CD14-positive monocyte (primary cell): ENCODE data around the gene MPRIP. TPM values are rescaled to one million over a fixed set of nuclear protein-coding genes. Genes with fewer than 3 reads are reported as not detected.

Source experiments
- DNase-seq, 3 donors: peaks; one replicate each; pipeline ENCODE4 v3.0.0-alpha.2; 2011 to 2022
- H2AFZ ChIP-seq: 2 replicates; pipeline ENCODE4 v1.6.0; 2012; ENCODE audit warnings: mild to moderate bottlenecking, low read depth, low read length, inconsistent platforms; ENCODE audit not compliant: insufficient read depth, poor library complexity, severe bottlenecking
- H3K27ac ChIP-seq, 2 donors: 1 replicate in 1 of 2; 2 replicates in 1 of 2; pipeline ENCODE4 v1.5.1; 2012 to 2013; ENCODE audit warnings: low read length in 2 of 2, control low read depth in 1 of 2, inconsistent platforms in 1 of 2, low read depth in 1 of 2, mild to moderate bottlenecking in 1 of 2
- H3K27me3 ChIP-seq, 2 donors: one replicate each; pipeline versions ENCODE4 v1.6.0 to v1.6.1; 2011 to 2013; ENCODE audit warnings: low read length in 2 of 2; ENCODE audit not compliant: control insufficient read depth in 2 of 2, insufficient read depth in 2 of 2
- H3K36me3 ChIP-seq, 2 donors: replicated peaks in 1 of 2; 1 replicate in 1 of 2; 2 replicates in 1 of 2; pipeline versions ENCODE4 v1.5.1 to v1.6.1; 2012 to 2013; ENCODE audit warnings: low read length in 2 of 2, control low read depth in 1 of 2, inconsistent platforms in 1 of 2, mild to moderate bottlenecking in 1 of 2; ENCODE audit not compliant: insufficient read depth in 2 of 2, control insufficient read depth in 1 of 2
- H3K4me1 ChIP-seq, 2 donors: 1 replicate in 1 of 2; 2 replicates in 1 of 2; pipeline versions ENCODE4 v1.5.1 to v1.6.1; 2012 to 2013; ENCODE audit warnings: low read length in 2 of 2, control low read depth in 1 of 2, inconsistent platforms in 1 of 2, mild to moderate bottlenecking in 1 of 2, moderate library complexity in 1 of 2; ENCODE audit not compliant: insufficient read depth in 2 of 2, control insufficient read depth in 1 of 2
- H3K4me2 ChIP-seq: replicated peaks from 2 replicates; pipeline ENCODE3; 2012; ENCODE audit warnings: low read length, moderate library complexity, mild to moderate bottlenecking; ENCODE audit not compliant: poor library complexity, severe bottlenecking; ENCODE audit errors: extremely low read depth
- H3K4me3 ChIP-seq, 3 experiments: fragments of 200-600 bp in 1 of 3; sonication (generic) in 1 of 3; replicated peaks in 1 of 3; 1 replicate in 2 of 3; 2 replicates in 1 of 3; pipeline ENCODE4 v1.5.1; 2011 to 2013; ENCODE audit warnings: low read length in 3 of 3, mild to moderate bottlenecking in 3 of 3, control low read depth in 2 of 3, low read depth in 2 of 3, inconsistent platforms in 1 of 3, moderate library complexity in 1 of 3
- H3K79me2 ChIP-seq: 2 replicates; pipeline ENCODE4 v1.6.0; 2012; ENCODE audit warnings: mild to moderate bottlenecking, control low read depth, inconsistent platforms, low read length, moderate library complexity; ENCODE audit not compliant: insufficient read depth
- H3K9ac ChIP-seq: 2 replicates; pipeline ENCODE4 v1.6.0; 2017; ENCODE audit warnings: low read length, mild to moderate bottlenecking; ENCODE audit not compliant: insufficient read depth, poor library complexity, severe bottlenecking
- H3K9me3 ChIP-seq, 2 donors: replicated peaks in 1 of 2; 1 replicate in 1 of 2; 2 replicates in 1 of 2; pipeline versions ENCODE4 v1.5.1 to v1.6.1; 2012 to 2013; ENCODE audit warnings: low read length in 2 of 2, control low read depth in 1 of 2; ENCODE audit not compliant: control insufficient read depth in 1 of 2, insufficient read depth in 1 of 2
- H4K20me1 ChIP-seq: 2 replicates; pipeline ENCODE4 v1.6.0; 2012; ENCODE audit warnings: mild to moderate bottlenecking, low read length, control low read depth, moderate library complexity; ENCODE audit not compliant: insufficient read depth
- H3K27ac Mint-ChIP-seq, 7 donors: one replicate each; pipeline ENCODE4 v1.8.0; 2020; ENCODE audit warnings: mild to moderate bottlenecking in 7 of 7, mixed read lengths in 7 of 7, moderate library complexity in 6 of 7, inconsistent platforms in 2 of 7
- H3K27me3 Mint-ChIP-seq, 3 donors: one replicate each; pipeline ENCODE4 v1.8.0; 2021 to 2022; ENCODE audit warnings: low read depth in 3 of 3, mild to moderate bottlenecking in 3 of 3, mixed read lengths in 3 of 3, moderate library complexity in 3 of 3, inconsistent platforms in 1 of 3
- H3K36me3 Mint-ChIP-seq, 2 donors: one replicate each; pipeline ENCODE4 v1.8.0; 2020; ENCODE audit warnings: mixed read lengths in 2 of 2, inconsistent platforms in 1 of 2, mild to moderate bottlenecking in 1 of 2
- H3K4me1 Mint-ChIP-seq: one replicate; pipeline ENCODE4 v1.8.0; 2020; ENCODE audit warnings: mild to moderate bottlenecking, mixed read lengths
- H3K4me3 Mint-ChIP-seq, 2 donors: one replicate each; pipeline ENCODE4 v1.8.0; 2020; ENCODE audit warnings: mild to moderate bottlenecking in 2 of 2, mixed read lengths in 2 of 2, moderate library complexity in 1 of 2
- H3K9me3 Mint-ChIP-seq, 7 donors: one replicate each; pipeline ENCODE4 v1.8.0; 2020 to 2022; ENCODE audit warnings: mixed read lengths in 7 of 7, mild to moderate bottlenecking in 6 of 7, moderate library complexity in 6 of 7, inconsistent platforms in 2 of 7
- CTCF ChIP-seq: fragments of 200-600 bp; IDR thresholded peaks from one replicate; pipeline ENCODE4 v1.8.0; 2022; ENCODE audit warnings: antibody characterized with exemption, mild to moderate bottlenecking
- WGBS: methylation state at CpG from one replicate; pipeline ENCODE4 v1.1.5; 2013; ENCODE audit warnings: missing lambda C conversion rate; ENCODE audit not compliant: insufficient coverage; 5-methylcytosine and 5-hydroxymethylcytosine counted together
- intact Hi-C, 2 donors: fragments of 100-400 bp; cut with micrococcal nuclease; formaldehyde crosslinking; loops; one replicate each; pipeline versions ENCODE4 v1.15.0 to v1.15.1; 2023
- polyA plus RNA-seq, 3 donors: library from polyadenylated mRNA; depleted of rRNA in 1 of 3; unstranded in 2 of 3; stranded (reverse) in 1 of 3; fragments of 300-500 nt in 2 of 3; fragments of >200 nt in 1 of 3; fragmentation: Illumina TruSeq in 2 of 3; gene quantifications; 1 replicate in 2 of 3; 2 replicates in 1 of 3; pipeline ENCODE4 v1.2.3, GENCODE V29; 2012 to 2021

The MPRIP gene
- polyA plus RNA-seq, 3 donors, result 2.0 to 48.7 (median 2.5) TPM

GRCh38 chr17:17116406-17116805 is 74.1 kb downstream of the MPRIP start:
- Histone ChIP-seq H3K4me1 (peaks cover 0 to 12% of the 10 kb centered on the region in 2 donors), H3K79me2 (peaks cover 32% of the 10 kb centered on the region), H3K27me3 (no peaks in the 10 kb centered on the region), H3K9ac (no peak overlapping the region), H3K4me3 (no peak overlapping the region), H3K36me3 (no peaks in the 10 kb centered on the region), H4K20me1 (peaks cover 86% of the 10 kb centered on the region), H3K27ac (no peak overlapping the region), H3K4me2 (no peak overlapping the region), H2AFZ (no peak overlapping the region), H3K9me3 (no peaks in the 10 kb centered on the region)
- TF ChIP-seq CTCF, result no peak
- H3K4me1 Mint-ChIP-seq, result peaks cover 22% of the 10 kb centered on the region
- peaks cover 0 to 4% of the 10 kb centered on the region in 2 donors for H3K36me3 Mint-ChIP-seq
- WGBS, result 100% methylated on average over 3 of the region's 4 CpGs
- DNase-seq, result no peak
- peaks cover 0 to 6% (median 0%) of the 10 kb centered on the region in 3 donors for H3K27me3 Mint-ChIP-seq
- H3K27ac Mint-ChIP-seq, result no peak overlapping the region
- no peaks in the 10 kb centered on the region for H3K9me3 Mint-ChIP-seq
- no peak overlapping the region for H3K4me3 Mint-ChIP-seq
- intact Hi-C loops, result no loop called here

- no peaks in the 10 kb centered on the region for H3K36me3 ChIP-seq
- no peaks in the 10 kb centered on the region for H3K27me3 ChIP-seq
- H4K20me1 ChIP-seq, result peaks cover 82% of the 10 kb centered on the region
- Mint-ChIP-seq H3K36me3 (peaks cover 0 to 4% of the 10 kb centered on the region in 2 donors), H3K4me3 (no peak overlapping the region), H3K4me1 (peaks cover 22% of the 10 kb centered on the region), H3K27me3 (peaks cover 0 to 4% (median 0%) of the 10 kb centered on the region in 3 donors), H3K9me3 (no peaks in the 10 kb centered on the region), H3K27ac (no peak overlapping the region)
- H3K4me1 ChIP-seq, result peaks cover 0 to 12% of the 10 kb centered on the region in 2 donors
- H3K27ac ChIP-seq, result no peak overlapping the region
- no peak overlapping the region for H3K4me3 ChIP-seq
- no peak overlapping the region for H3K4me2 ChIP-seq
- no peak for TF ChIP-seq CTCF
- H3K79me2 ChIP-seq, result peaks cover 33% of the 10 kb centered on the region
- H3K9me3 ChIP-seq, result no peaks in the 10 kb centered on the region
- no peak overlapping the region for H2AFZ ChIP-seq
- intact Hi-C loops, result no loop called here
- no peak for DNase-seq
- H3K9ac ChIP-seq, result no peak overlapping the region
- WGBS, result 100% methylated on average over 3 of the region's 3 CpGs
Observed at GRCh38 chr17:17117923-17118322, 75.7 kb downstream of the MPRIP start.
